GM12873 (cell line): ENCODE measurements around the gene ADGRB3.

Experiments
- TF ChIP-seq, protein P1 (sequence below): IDR thresholded peaks from 2 replicates; pipeline ENCODE4 v1.5.1; 2012; ENCODE audit warnings: low read depth, mild to moderate bottlenecking, moderate library complexity, low read length, control low read depth; ENCODE audit not compliant: insufficient read depth; ENCODE audit errors: missing control alignments

ADGRB3 gene

DNA sequence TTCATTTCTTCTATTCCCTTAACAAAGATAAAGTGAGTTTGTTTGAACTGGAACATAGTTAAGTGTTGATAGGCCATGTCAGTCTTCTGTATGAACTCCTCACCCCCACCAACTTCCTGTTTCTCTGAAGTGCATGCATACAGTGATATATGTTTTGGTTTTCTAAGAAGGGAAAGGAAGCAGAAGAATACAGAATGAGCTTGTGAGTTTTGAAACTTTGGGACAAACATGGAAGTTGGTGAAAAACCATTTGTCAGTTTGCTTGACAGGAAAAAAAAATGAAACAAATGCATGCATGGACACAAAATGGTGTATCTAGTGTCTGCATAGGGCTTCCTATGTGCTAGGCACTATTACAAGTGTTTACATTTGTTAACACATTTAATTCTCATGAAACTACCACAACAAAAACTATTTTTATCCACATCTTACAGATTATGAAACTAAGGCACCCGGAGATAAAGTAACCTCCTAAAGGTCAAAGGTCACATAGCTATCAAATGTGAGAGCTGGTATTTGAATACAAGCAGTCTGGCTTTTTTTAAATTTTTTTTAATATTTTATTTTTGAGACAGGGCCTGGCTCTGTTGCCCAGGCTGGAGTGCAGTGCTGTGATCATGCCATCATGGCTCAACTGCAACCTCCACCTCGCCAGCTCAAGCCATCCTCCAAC, 105.9 kb downstream of the ADGRB3 start:
- TF ChIP-seq, protein P1, sequence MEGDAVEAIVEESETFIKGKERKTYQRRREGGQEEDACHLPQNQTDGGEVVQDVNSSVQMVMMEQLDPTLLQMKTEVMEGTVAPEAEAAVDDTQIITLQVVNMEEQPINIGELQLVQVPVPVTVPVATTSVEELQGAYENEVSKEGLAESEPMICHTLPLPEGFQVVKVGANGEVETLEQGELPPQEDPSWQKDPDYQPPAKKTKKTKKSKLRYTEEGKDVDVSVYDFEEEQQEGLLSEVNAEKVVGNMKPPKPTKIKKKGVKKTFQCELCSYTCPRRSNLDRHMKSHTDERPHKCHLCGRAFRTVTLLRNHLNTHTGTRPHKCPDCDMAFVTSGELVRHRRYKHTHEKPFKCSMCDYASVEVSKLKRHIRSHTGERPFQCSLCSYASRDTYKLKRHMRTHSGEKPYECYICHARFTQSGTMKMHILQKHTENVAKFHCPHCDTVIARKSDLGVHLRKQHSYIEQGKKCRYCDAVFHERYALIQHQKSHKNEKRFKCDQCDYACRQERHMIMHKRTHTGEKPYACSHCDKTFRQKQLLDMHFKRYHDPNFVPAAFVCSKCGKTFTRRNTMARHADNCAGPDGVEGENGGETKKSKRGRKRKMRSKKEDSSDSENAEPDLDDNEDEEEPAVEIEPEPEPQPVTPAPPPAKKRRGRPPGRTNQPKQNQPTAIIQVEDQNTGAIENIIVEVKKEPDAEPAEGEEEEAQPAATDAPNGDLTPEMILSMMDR = no peak

DNA sequence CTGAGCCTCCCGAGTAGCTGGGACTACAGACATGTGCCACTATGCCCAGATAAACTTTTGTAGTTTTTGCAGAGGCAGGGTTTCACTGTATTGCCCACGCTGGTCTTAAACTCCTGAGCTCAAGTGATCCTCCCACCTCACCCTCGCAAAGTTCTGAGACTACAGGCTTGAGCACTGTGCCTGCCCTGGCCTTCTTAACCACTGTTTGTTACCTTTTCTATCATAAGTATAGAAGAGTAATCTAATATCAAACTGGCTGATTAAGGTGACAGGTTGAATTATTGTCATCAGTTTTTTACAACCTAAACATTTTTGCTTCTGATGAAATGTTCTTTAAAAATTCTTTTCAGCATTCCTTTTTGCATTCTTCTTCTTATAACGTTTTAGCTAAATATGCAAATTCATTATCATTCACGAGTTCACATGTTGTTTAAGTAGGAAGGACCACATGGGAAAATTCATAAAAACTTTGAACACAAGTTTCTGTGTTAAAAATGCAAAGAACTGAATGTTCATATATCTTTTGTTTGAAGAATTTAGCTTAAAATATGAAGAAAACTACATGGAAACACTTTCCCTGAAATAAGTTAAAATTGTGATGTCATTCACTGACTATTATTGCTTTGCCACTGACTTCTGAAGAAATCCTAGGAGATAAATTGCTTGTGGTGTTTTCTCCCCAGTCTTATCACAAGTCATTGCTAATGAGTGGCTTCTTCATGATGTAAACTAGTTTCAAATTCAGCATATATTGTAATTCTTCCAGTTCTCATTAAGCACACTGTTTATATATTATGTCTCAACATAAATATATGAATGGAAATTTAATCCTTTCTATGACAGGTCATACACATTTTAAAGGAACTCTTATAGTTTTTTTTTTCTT, 106.7 kb downstream of the ADGRB3 start:
- TF ChIP-seq, protein P1 = no peak

DNA sequence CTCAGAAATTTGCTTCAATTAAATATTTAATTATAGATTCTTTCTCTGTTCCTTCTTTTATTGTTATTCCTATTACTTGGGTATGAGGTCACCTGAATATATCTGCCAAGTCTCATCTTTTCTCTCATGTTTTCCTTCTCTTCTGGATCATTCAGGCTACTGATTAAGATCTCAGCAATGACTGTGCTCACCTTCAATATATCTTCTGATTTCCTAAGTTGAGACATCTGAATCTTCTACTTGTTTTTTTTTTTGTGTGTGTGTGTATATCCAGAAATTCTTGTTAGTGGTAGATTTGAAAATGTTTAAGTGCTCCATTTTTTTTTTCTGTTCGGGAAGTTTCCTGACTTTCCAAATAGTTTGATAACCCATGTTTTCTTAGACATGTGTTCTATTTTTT, 108.0 kb downstream of the ADGRB3 start:
- TF ChIP-seq, protein P1 = no peak

DNA sequence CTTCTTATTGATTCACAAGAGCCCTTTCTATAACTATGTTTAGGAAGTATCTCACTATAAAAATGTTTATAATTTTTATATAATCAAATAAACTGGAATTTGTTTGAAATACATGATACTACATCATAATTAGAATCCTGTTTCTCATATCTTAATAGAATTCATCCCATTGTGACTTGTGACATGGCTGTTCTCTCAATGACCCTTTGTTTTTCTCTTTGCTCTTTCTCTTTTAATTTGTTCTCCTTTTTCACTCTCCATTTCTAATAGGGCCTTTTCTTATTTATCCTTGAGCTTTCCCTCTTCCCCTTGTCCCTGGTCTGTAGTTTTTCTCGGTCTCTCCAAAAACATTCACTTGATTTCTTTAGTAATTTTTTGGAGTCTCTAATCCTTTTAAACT, 111.3 kb downstream of the ADGRB3 start:
- TF ChIP-seq, protein P1 = no peak

DNA sequence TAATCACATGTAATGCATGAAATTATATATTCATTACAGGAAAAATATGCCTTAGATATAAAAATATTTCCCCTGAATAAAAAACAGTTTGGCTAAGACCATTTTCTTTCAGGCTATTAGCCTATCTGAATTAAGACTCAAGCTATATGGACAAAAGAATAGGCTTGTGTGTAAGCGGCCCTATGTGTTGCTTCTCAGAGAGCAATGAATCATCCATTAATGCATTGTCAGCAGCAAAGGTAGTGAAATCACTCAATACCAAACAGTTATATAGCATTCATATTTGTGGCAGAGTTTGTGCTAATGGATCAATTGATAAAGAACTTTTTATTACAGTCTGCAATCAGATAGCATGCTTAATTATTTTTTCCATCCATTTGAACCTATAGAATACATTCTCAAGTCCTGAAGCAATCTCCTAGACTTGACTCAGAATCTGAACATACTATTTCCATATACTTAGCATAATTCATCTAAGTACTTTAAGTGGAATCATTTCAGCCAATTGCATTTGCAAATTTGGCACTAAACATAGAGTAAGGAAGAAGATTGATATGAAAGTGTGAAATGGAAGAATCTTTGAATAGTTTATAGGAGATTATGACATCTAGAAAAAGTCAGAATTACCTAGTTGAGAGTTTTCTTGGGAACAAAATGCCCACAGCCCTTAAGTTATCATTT, 112.2 kb downstream of the ADGRB3 start:
- TF ChIP-seq, protein P1 = no peak

DNA sequence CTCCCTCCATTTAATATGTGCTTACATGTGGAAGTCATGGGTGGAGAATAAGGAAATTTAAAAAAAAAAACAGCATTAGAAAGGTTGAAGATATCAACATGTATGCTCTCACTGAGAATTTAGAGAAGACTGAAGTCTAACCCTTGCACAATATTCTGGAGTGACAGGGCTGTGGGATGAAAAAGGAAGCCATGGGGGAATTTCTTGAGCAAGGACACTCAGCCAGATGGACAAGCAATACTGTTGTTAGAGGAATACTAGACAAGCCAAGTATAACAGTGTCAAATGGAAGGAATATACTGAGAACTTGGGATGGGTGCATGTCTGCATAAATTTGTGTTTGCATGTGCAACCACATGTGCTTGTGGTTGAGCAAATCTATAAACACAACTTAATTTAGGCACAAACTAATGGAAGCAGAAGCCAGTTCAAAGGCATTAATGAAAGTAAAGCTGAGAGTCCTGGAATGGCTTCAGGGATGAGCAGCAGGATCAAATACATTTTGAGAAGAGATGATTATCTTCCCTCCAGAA, 119.7 kb downstream of the ADGRB3 start:
- TF ChIP-seq, protein P1 = no peak
